Mucosa of descending colon (tissue), 3 donors: ENCODE data around the gene SEC24C. TPM values are rescaled to one million over a fixed set of nuclear protein-coding genes. Genes with fewer than 3 reads are reported as not detected.

Experiments
- ATAC-seq: fragments of 200-7000 bp; cut with Tn5 transposase; one replicate; pipeline ENCODE4 v1.9.1; 2020; ENCODE audit warnings: mild to moderate bottlenecking, moderate library complexity
- DNase-seq, 3 donors: peaks; one replicate each; pipeline ENCODE4 v3.0.0-alpha.2; 2020
- H3K36me3 ChIP-seq: fragments of 200-600 bp; one replicate; pipeline ENCODE4 v1.8.0; 2021; ENCODE audit warnings: low read depth, mild to moderate bottlenecking
- H3K4me1 ChIP-seq: fragments of 200-600 bp; one replicate; pipeline ENCODE4 v1.8.0; 2021; ENCODE audit warnings: low read depth, mild to moderate bottlenecking
- H3K4me3 ChIP-seq: fragments of 200-600 bp; one replicate; pipeline ENCODE4 v1.8.0; 2021; ENCODE audit warnings: mild to moderate bottlenecking
- H3K9me3 ChIP-seq: fragments of 200-600 bp; one replicate; pipeline ENCODE4 v1.8.0; 2021; ENCODE audit warnings: mild to moderate bottlenecking
- CTCF ChIP-seq: fragments of 200-600 bp; IDR thresholded peaks from one replicate; pipeline ENCODE4 v1.8.0; 2022; ENCODE audit warnings: antibody characterized with exemption, mild to moderate bottlenecking
- intact Hi-C, 2 donors: fragments of 100-400 bp; cut with DNase I in 1 of 2; cut with micrococcal nuclease in 1 of 2; formaldehyde crosslinking; loops; one replicate each; pipeline versions ENCODE4 v1.11.0 to v1.11.1; 2022; cut with DNase I, micrococcal nuclease
- total RNA-seq, 3 donors: library from RNA; stranded (reverse); fragmentation: NEBNext Ultra II Directional in 2 of 3; extraction: Animal tissue kit (Norgen Biotek cat#: 25700) in 2 of 3; gene quantifications; one replicate each; pipeline versions ENCODE4 v1.2.1 to v1.2.4, GENCODE V29; 2021 to 2023
- donor health status: DM: no; HTN: no; CAD: no; lungs with moderate emphysema.
- donor health status: DM: no; HTN: no; CAD: no.
- donor health status: DM: no; HTN: yes; CAD: no.

SEC24C gene
- total RNA-seq, 3 donors from 2014 or later, result 64.5 to 73.6 (median 71.2) TPM

GRCh38 chr10:73742454-73742734 lies 1.8 kb upstream of the SEC24C start:
- intact Hi-C loops, result no loop called here
- ATAC-seq (no peak), DNase-seq (no peak)
- no peaks in the 10 kb centered on the region for H3K9me3 ChIP-seq
- no peak overlapping the region for H3K4me3 ChIP-seq
- no peaks in the 10 kb centered on the region for H3K36me3 ChIP-seq
- H3K4me1 ChIP-seq, result peaks cover 20% of the 10 kb centered on the region
- TF ChIP-seq CTCF, result no peak

- ATAC-seq, result no peak
- H3K4me1 ChIP-seq, result peaks cover 20% of the 10 kb centered on the region
- no peak for TF ChIP-seq CTCF
- no peaks in the 10 kb centered on the region for H3K36me3 ChIP-seq
- DNase-seq, result no peak
- no peaks in the 10 kb centered on the region for H3K9me3 ChIP-seq
- intact Hi-C loops, result no loop called here
- H3K4me3 ChIP-seq, result peak overlapping the region; percentile 65
These were observed 756 bp upstream of the SEC24C start for GRCh38 chr10:73743327-73743904.

- no peaks in the 10 kb centered on the region for H3K36me3 ChIP-seq
- H3K4me1 ChIP-seq, result peaks cover 26% of the 10 kb centered on the region
- TF ChIP-seq CTCF, result no peak
- intact Hi-C loops, result no loop called here
- H3K4me3 ChIP-seq, result peak overlapping the region; percentile 65
- H3K9me3 ChIP-seq, result no peaks in the 10 kb centered on the region
- DNase-seq, result peak in 2 of 3 donors; percentile 75 to 80
- ATAC-seq, result peak; percentile 66
These were observed 448 bp downstream of the SEC24C start for GRCh38 chr10:73744664-73744975.

- ATAC-seq (no peak), DNase-seq (no peak)
- Histone ChIP-seq H3K9me3 (no peaks in the 10 kb centered on the region), H3K4me1 (peaks cover 26% of the 10 kb centered on the region), H3K4me3 (no peak overlapping the region), H3K36me3 (no peaks in the 10 kb centered on the region)
- TF ChIP-seq CTCF, result no peak
- intact Hi-C loops, result no loop called here
These were observed 2.5 kb downstream of the SEC24C start for GRCh38 chr10:73746721-73747120.

GRCh38 chr10:73750819-73751218 lies 6.6 kb downstream of the SEC24C start:
- ATAC-seq (no peak), DNase-seq (no peak)
- intact Hi-C loops, result no loop called here
- Histone ChIP-seq H3K4me1 (peaks cover 11% of the 10 kb centered on the region), H3K9me3 (no peaks in the 10 kb centered on the region), H3K4me3 (no peak overlapping the region), H3K36me3 (no peaks in the 10 kb centered on the region)
- TF ChIP-seq CTCF, result no peak

- ATAC-seq (no peak), DNase-seq (no peak)
- no peak for TF ChIP-seq CTCF
- H3K4me1 ChIP-seq, result no peaks in the 10 kb centered on the region
- H3K9me3 ChIP-seq, result no peaks in the 10 kb centered on the region
- H3K4me3 ChIP-seq, result no peak overlapping the region
- H3K36me3 ChIP-seq, result no peaks in the 10 kb centered on the region
- intact Hi-C loops, result no loop called here
These were observed 12.0 kb downstream of the SEC24C start for GRCh38 chr10:73756183-73756582.
